Measurements from ENCODE around the gene UBE3C. TPM values are rescaled to one million over a fixed set of nuclear protein-coding genes. Genes with fewer than 3 reads are reported as not detected.
"Not testable (repeated sequence)": the region's sequence is repeated elsewhere in the genome, so short reads cannot be mapped to it uniquely, and the experiment has no call there.

The UBE3C gene
- total RNA-seq, 6 donors from 2014 or later, result 43.7 to 85.9 (median 69.3) TPM

DNA sequence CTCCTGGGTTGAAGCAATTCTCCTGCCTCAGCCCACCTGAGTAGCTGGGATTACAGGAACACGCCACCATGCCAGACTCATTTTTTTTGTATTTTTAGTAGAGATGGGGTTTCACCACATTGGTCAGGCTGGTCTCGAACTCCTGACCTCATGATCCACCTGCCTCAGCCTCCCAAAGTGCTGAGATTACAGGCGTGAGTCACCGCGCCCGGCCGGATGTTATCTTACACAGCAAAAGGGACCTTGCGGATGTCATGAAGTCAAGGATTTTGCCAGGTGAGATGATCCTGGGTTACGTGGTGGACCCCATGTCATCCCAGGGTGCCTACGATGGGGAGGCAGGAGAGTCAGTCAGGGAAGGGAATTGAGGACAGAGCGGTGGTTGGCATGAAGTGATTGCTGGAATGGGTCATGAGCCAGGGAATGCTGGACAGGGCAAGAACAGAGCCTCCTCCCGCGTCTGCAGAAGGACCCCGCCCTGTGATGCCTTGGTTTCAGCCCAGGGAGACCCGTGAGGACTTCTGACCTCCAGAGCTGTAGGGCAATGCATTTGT, 8.7 kb upstream of the UBE3C start:
- TF ChIP-seq POLR2A (IDR thresholded peaks at IDR 0.05) (no peak), EP300 (IDR thresholded peaks at IDR 0.05) (no peak), CTCF (IDR thresholded peaks at IDR 0.05) (no peak), POLR2AphosphoS5 (IDR thresholded peaks at IDR 0.05) (no peak)
- no peak overlapping the region for H3K27ac ChIP-seq
- H3K4me1 ChIP-seq, result no peaks in the 10 kb centered on the region
- no peak for ATAC-seq (ENCODE audit: low FRiP score in 2 of 2)
- no peaks in the 10 kb centered on the region for H3K27me3 ChIP-seq
- H3K9me3 ChIP-seq, result no peaks in the 10 kb centered on the region
- no peak for DNase-seq
- no peak overlapping the region for H3K4me3 ChIP-seq
- no peaks in the 10 kb centered on the region for H3K36me3 ChIP-seq
- WGBS, 2 donors, result 79 to 80% methylated on average over 15 of the region's 15 CpGs

DNA sequence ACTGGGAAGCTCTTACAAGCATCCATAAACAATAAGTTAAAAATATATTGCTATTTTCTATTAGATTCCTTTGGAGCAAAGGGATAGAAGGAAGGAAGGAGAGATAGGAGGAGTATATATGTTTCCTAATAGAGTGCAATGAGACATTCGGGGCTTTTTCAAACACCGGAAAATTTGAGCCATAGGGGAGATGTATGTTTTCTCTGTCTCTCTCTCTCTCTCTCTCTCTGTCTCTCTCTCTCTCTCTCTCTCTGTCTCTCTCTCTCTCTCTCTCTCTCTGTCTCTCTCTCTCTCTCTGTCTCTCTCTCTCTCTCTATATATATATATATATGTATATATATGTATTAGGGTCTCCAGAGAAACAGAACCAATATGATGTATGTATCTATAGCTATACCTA, 7.9 kb upstream of the UBE3C start:
- H3K27ac ChIP-seq; H3K27me3 ChIP-seq; H3K4me3 ChIP-seq; H3K36me3 ChIP-seq; H3K9me3 ChIP-seq; ATAC-seq (ENCODE audit: low FRiP score in 2 of 2); DNase-seq; H3K4me1 ChIP-seq: not testable (repeated sequence)
- WGBS, 2 donors, result 85% methylated on average over 2 of the region's 2 CpGs

DNA sequence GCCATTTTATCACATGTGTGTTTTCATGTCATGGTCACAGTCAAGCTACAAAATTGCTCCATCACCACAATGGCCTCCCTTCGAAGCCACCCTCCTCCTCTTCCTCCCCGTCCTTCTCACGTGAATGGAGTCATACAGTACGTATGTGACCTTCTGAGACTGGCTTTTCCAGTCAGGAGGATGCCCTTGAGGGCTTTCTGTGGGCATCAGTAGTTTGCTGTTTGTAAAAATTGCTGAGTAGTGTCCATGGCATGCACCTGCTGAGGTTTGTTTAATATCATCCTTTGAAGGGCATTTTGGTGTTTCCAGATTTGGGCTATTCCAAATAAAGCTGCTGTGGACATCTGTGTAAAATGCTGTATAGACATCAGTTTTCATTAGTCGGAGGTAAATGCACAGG, 5.9 kb upstream of the UBE3C start:
- H3K4me3 ChIP-seq, result no peak overlapping the region
- ATAC-seq (ENCODE audit: low FRiP score in 2 of 2), result no peak
- 82 to 83% methylated on average over 5 of the region's 5 CpGs for WGBS, 2 donors

GRCh38 chr7:157133304-157133703, 5.4 kb upstream of the UBE3C start:
- Histone ChIP-seq H3K9me3 (no peaks in the 10 kb centered on the region), H3K4me3 (no peak overlapping the region), H3K27me3 (no peaks in the 10 kb centered on the region), H3K4me1 (peaks cover 0 to 8% (median 4%) of the 10 kb centered on the region in 4 donors), H3K27ac (no peak overlapping the region), H3K36me3 (no peaks in the 10 kb centered on the region)
- 93% methylated on average over 2 of the region's 2 CpGs for whole genome bisulfite sequencing, 2 donors
- no peak for TF ChIP-seq POLR2AphosphoS5 (IDR thresholded peaks at IDR 0.05)
- no peak for TF ChIP-seq CTCF (IDR thresholded peaks at IDR 0.05)
- DNase-seq (no peak), ATAC-seq (ENCODE audit: low FRiP score in 2 of 2) (no peak)

More for the DNA sequence above, 5.9 kb upstream of the UBE3C start:
- TF ChIP-seq POLR2AphosphoS5 (IDR thresholded peaks at IDR 0.05) (no peak), EP300 (IDR thresholded peaks at IDR 0.05) (no peak), CTCF (IDR thresholded peaks at IDR 0.05) (no peak), POLR2A (IDR thresholded peaks at IDR 0.05) (no peak)
- no peaks in the 10 kb centered on the region for H3K36me3 ChIP-seq
- no peaks in the 10 kb centered on the region for H3K9me3 ChIP-seq
- no peak overlapping the region for H3K27ac ChIP-seq
- peaks cover 0 to 4% (median 2%) of the 10 kb centered on the region in 4 donors for H3K4me1 ChIP-seq
- DNase-seq, result no peak
- H3K27me3 ChIP-seq, result no peaks in the 10 kb centered on the region

GRCh38 chr7:157136372-157136771, 2.4 kb upstream of the UBE3C start:
- H3K27me3 ChIP-seq, result no peaks in the 10 kb centered on the region
- ATAC-seq (ENCODE audit: low FRiP score in 2 of 2), result no peak
- peaks cover 20 to 27% (median 23%) of the 10 kb centered on the region in 4 donors for H3K4me1 ChIP-seq
- H3K27ac ChIP-seq, result peak overlapping the region in 1 of 4 donors; percentile 40
- 31 to 33% methylated on average over 4 of the region's 4 CpGs for WGBS, 2 donors
- TF ChIP-seq POLR2AphosphoS5 (IDR thresholded peaks at IDR 0.05), result no peak
- TF ChIP-seq EP300 (IDR thresholded peaks at IDR 0.05), result no peak
- no peak for TF ChIP-seq POLR2A (IDR thresholded peaks at IDR 0.05)
- peak in 1 of 6 experiments; percentile 16 for TF ChIP-seq CTCF (IDR thresholded peaks at IDR 0.05)
- H3K9me3 ChIP-seq, result no peaks in the 10 kb centered on the region
- DNase-seq, result no peak
- no peak overlapping the region for H3K4me3 ChIP-seq
- H3K36me3 ChIP-seq, result peaks cover 0 to 7% (median 3%) of the 10 kb centered on the region in 4 donors

All from upper lobe of left lung (tissue), 6 donors.